ENCODE data around the gene SHISA5. TPM values are rescaled to one million over a fixed set of nuclear protein-coding genes. Genes with fewer than 3 reads are reported as not detected.

The SHISA5 gene
- total and polyA plus RNA-seq, 4 donors = 40.9 to 123 (median 120) TPM

GRCh38 chr3:48456456-48456855 is 47.5 kb downstream of the SHISA5 start:
- Histone ChIP-seq H3K36me3 (ENCODE audit: control insufficient read depth, insufficient read depth, low read length) (peaks cover 53% of the 10 kb centered on the region), H3K4me1 (ENCODE audit: control insufficient read depth, insufficient read depth, low read length) (no peaks in the 10 kb centered on the region), H3K27ac (ENCODE audit: low read depth, low read length) (no peak overlapping the region), H3K4me3 (ENCODE audit: low read depth, low read length) (no peak overlapping the region), H3K27me3 (ENCODE audit: control insufficient read depth, insufficient read depth, low read length) (no peaks in the 10 kb centered on the region), H3K9me3 (ENCODE audit: control insufficient read depth, insufficient read depth, low read length) (no peaks in the 10 kb centered on the region)
- WGBS (ENCODE audit: insufficient coverage) = no CpG with 5 or more reads among the region's 1 CpG
- no peak for DNase-seq (ENCODE audit: low read depth in 4 of 6, low spot score in 6 of 6)

- DNase-seq (ENCODE audit: low read depth in 4 of 6, low spot score in 6 of 6) = no peak
- Histone ChIP-seq H3K4me1 (ENCODE audit: control insufficient read depth, insufficient read depth, low read length) (peaks cover 13% of the 10 kb centered on the region), H3K27ac (ENCODE audit: low read depth, low read length) (no peak overlapping the region), H3K9me3 (ENCODE audit: control insufficient read depth, insufficient read depth, low read length) (no peaks in the 10 kb centered on the region), H3K4me3 (ENCODE audit: low read depth, low read length) (no peak overlapping the region), H3K27me3 (ENCODE audit: control insufficient read depth, insufficient read depth, low read length) (no peaks in the 10 kb centered on the region), H3K36me3 (ENCODE audit: control insufficient read depth, insufficient read depth, low read length) (peaks cover 26% of the 10 kb centered on the region)
- 100% methylated on average over 1 of the region's 1 CpG for WGBS (ENCODE audit: insufficient coverage)
These were observed 52.7 kb downstream of the SHISA5 start for GRCh38 chr3:48451270-48451669.

GRCh38 chr3:48446425-48447193 is 57.4 kb downstream of the SHISA5 start, which contains the start of gene ATRIP:
Gene ATRIP, plus strand, starts transcription at chr3:48446737. Its CDS starts 109 bp downstream, at chr3:48446846.
- H3K36me3 ChIP-seq (ENCODE audit: control insufficient read depth, insufficient read depth, low read length) = peaks cover 32% of the 10 kb centered on the region
- H3K4me3 ChIP-seq (ENCODE audit: low read depth, low read length) = peak within 1 kb of the TSS; percentile 79
- no peaks in the 10 kb centered on the region for H3K27me3 ChIP-seq (ENCODE audit: control insufficient read depth, insufficient read depth, low read length)
- peaks cover 21% of the 10 kb centered on the region for H3K4me1 ChIP-seq (ENCODE audit: control insufficient read depth, insufficient read depth, low read length)
- H3K9me3 ChIP-seq (ENCODE audit: control insufficient read depth, insufficient read depth, low read length) = no peaks in the 10 kb centered on the region
- WGBS (ENCODE audit: insufficient coverage) = under 1% methylated on average over 91 of the region's 91 CpGs
- DNase-seq (ENCODE audit: low read depth in 4 of 6, low spot score in 6 of 6) = peak in 4 of 6 donors; percentile 74 to 95 (median 89)
- H3K27ac ChIP-seq (ENCODE audit: low read depth, low read length) = peak within 1 kb of the TSS; percentile 85

GRCh38 chr3:48446043-48446424 is 57.9 kb downstream of the SHISA5 start:
- H3K9me3 ChIP-seq (ENCODE audit: control insufficient read depth, insufficient read depth, low read length) = no peaks in the 10 kb centered on the region
- peak overlapping the region; percentile 85 for H3K27ac ChIP-seq (ENCODE audit: low read depth, low read length)
- H3K4me3 ChIP-seq (ENCODE audit: low read depth, low read length) = peak overlapping the region; percentile 79
- peaks cover 24% of the 10 kb centered on the region for H3K4me1 ChIP-seq (ENCODE audit: control insufficient read depth, insufficient read depth, low read length)
- H3K27me3 ChIP-seq (ENCODE audit: control insufficient read depth, insufficient read depth, low read length) = no peaks in the 10 kb centered on the region
- H3K36me3 ChIP-seq (ENCODE audit: control insufficient read depth, insufficient read depth, low read length) = peaks cover 33% of the 10 kb centered on the region
- DNase-seq (ENCODE audit: low read depth in 4 of 6, low spot score in 6 of 6) = no peak
- WGBS (ENCODE audit: insufficient coverage) = 19% methylated on average over 4 of the region's 6 CpGs

- no peak overlapping the region for H3K27ac ChIP-seq (ENCODE audit: low read depth, low read length)
These were observed 58.6 kb downstream of the SHISA5 start for GRCh38 chr3:48445277-48445882.

GRCh38 chr3:48441940-48442339 is 62.0 kb downstream of the SHISA5 start:
- Histone ChIP-seq H3K27me3 (ENCODE audit: control insufficient read depth, insufficient read depth, low read length) (no peaks in the 10 kb centered on the region), H3K4me1 (ENCODE audit: control insufficient read depth, insufficient read depth, low read length) (peaks cover 29% of the 10 kb centered on the region), H3K4me3 (ENCODE audit: low read depth, low read length) (no peak overlapping the region), H3K27ac (ENCODE audit: low read depth, low read length) (no peak overlapping the region), H3K36me3 (ENCODE audit: control insufficient read depth, insufficient read depth, low read length) (peaks cover 28% of the 10 kb centered on the region), H3K9me3 (ENCODE audit: control insufficient read depth, insufficient read depth, low read length) (no peaks in the 10 kb centered on the region)
- WGBS (ENCODE audit: insufficient coverage) = 93% methylated on average over 4 of the region's 6 CpGs
- DNase-seq (ENCODE audit: low read depth in 4 of 6, low spot score in 6 of 6) = no peak

More at GRCh38 chr3:48445277-48445882, 58.6 kb downstream of the SHISA5 start:
- H3K27me3 ChIP-seq (ENCODE audit: control insufficient read depth, insufficient read depth, low read length) = no peaks in the 10 kb centered on the region
- 89% methylated on average over 4 of the region's 6 CpGs for WGBS (ENCODE audit: insufficient coverage)
- peak overlapping the region; percentile 79 for H3K4me3 ChIP-seq (ENCODE audit: low read depth, low read length)
- no peaks in the 10 kb centered on the region for H3K9me3 ChIP-seq (ENCODE audit: control insufficient read depth, insufficient read depth, low read length)
- DNase-seq (ENCODE audit: low read depth in 4 of 6, low spot score in 6 of 6) = no peak
- peaks cover 28% of the 10 kb centered on the region for H3K36me3 ChIP-seq (ENCODE audit: control insufficient read depth, insufficient read depth, low read length)
- H3K4me1 ChIP-seq (ENCODE audit: control insufficient read depth, insufficient read depth, low read length) = peaks cover 29% of the 10 kb centered on the region

GRCh38 chr3:48440590-48440958 is 63.4 kb downstream of the SHISA5 start:
- H3K9me3 ChIP-seq (ENCODE audit: control insufficient read depth, insufficient read depth, low read length) = no peaks in the 10 kb centered on the region
- peak overlapping the region; percentile 97 for H3K4me3 ChIP-seq (ENCODE audit: low read depth, low read length)
- no peaks in the 10 kb centered on the region for H3K27me3 ChIP-seq (ENCODE audit: control insufficient read depth, insufficient read depth, low read length)
- peaks cover 28% of the 10 kb centered on the region for H3K36me3 ChIP-seq (ENCODE audit: control insufficient read depth, insufficient read depth, low read length)
- 0% methylated on average over 17 of the region's 21 CpGs for WGBS (ENCODE audit: insufficient coverage)
- peaks cover 24% of the 10 kb centered on the region for H3K4me1 ChIP-seq (ENCODE audit: control insufficient read depth, insufficient read depth, low read length)
- DNase-seq (ENCODE audit: low read depth in 4 of 6, low spot score in 6 of 6) = peak in 1 of 6 donors; percentile 17
- peak overlapping the region; percentile 90 for H3K27ac ChIP-seq (ENCODE audit: low read depth, low read length)

GRCh38 chr3:48439820-48440589 is 64.0 kb downstream of the SHISA5 start, which contains the start of the genes CCDC51 and TMA7:
Gene CCDC51, minus strand, starts transcription at chr3:48440119. Its CDS starts 4,991 bp downstream, at chr3:48435128.
Gene TMA7, plus strand, starts transcription at chr3:48440257. Its CDS starts 40 bp downstream, at chr3:48440297.
- no peaks in the 10 kb centered on the region for H3K27me3 ChIP-seq (ENCODE audit: control insufficient read depth, insufficient read depth, low read length)
- peak; percentile 86 to 99 (median 94) for DNase-seq (ENCODE audit: low read depth in 4 of 6, low spot score in 6 of 6)
- peaks cover 24% of the 10 kb centered on the region for H3K4me1 ChIP-seq (ENCODE audit: control insufficient read depth, insufficient read depth, low read length)
- peaks cover 28% of the 10 kb centered on the region for H3K36me3 ChIP-seq (ENCODE audit: control insufficient read depth, insufficient read depth, low read length)
- no peaks in the 10 kb centered on the region for H3K9me3 ChIP-seq (ENCODE audit: control insufficient read depth, insufficient read depth, low read length)
- WGBS (ENCODE audit: insufficient coverage) = under 1% methylated on average over 54 of the region's 54 CpGs
- H3K27ac ChIP-seq (ENCODE audit: low read depth, low read length) = peak within 1 kb of the TSS; percentile 90
- H3K4me3 ChIP-seq (ENCODE audit: low read depth, low read length) = peak within 1 kb of the TSS; percentile 97

- no peak for DNase-seq (ENCODE audit: low read depth in 4 of 6, low spot score in 6 of 6)
- Histone ChIP-seq H3K4me1 (ENCODE audit: control insufficient read depth, insufficient read depth, low read length) (peaks cover 24% of the 10 kb centered on the region), H3K27ac (ENCODE audit: low read depth, low read length) (no peak overlapping the region), H3K27me3 (ENCODE audit: control insufficient read depth, insufficient read depth, low read length) (no peaks in the 10 kb centered on the region), H3K4me3 (ENCODE audit: low read depth, low read length) (no peak overlapping the region), H3K9me3 (ENCODE audit: control insufficient read depth, insufficient read depth, low read length) (no peaks in the 10 kb centered on the region), H3K36me3 (ENCODE audit: control insufficient read depth, insufficient read depth, low read length) (peaks cover 30% of the 10 kb centered on the region)
- 87% methylated on average over 1 of the region's 4 CpGs for WGBS (ENCODE audit: insufficient coverage)
These were observed 66.2 kb downstream of the SHISA5 start for GRCh38 chr3:48437812-48438211.

Measured in spinal cord (tissue), 10 donors.